Stimulated activated CD4-positive, alpha-beta T cell treated with anti-CD3 and anti-CD28 coated beads, Interleukin-15, amount 100 ng/mL, for 48 hours (primary cell): ENCODE data around the gene AP5B1.

Experiments
- DNase-seq, 2 donors: peaks; one replicate each; pipeline ENCODE4 v3.0.0-alpha.2; 2020; ENCODE audit warnings: low read depth in 2 of 2

The AP5B1 gene, protein sequence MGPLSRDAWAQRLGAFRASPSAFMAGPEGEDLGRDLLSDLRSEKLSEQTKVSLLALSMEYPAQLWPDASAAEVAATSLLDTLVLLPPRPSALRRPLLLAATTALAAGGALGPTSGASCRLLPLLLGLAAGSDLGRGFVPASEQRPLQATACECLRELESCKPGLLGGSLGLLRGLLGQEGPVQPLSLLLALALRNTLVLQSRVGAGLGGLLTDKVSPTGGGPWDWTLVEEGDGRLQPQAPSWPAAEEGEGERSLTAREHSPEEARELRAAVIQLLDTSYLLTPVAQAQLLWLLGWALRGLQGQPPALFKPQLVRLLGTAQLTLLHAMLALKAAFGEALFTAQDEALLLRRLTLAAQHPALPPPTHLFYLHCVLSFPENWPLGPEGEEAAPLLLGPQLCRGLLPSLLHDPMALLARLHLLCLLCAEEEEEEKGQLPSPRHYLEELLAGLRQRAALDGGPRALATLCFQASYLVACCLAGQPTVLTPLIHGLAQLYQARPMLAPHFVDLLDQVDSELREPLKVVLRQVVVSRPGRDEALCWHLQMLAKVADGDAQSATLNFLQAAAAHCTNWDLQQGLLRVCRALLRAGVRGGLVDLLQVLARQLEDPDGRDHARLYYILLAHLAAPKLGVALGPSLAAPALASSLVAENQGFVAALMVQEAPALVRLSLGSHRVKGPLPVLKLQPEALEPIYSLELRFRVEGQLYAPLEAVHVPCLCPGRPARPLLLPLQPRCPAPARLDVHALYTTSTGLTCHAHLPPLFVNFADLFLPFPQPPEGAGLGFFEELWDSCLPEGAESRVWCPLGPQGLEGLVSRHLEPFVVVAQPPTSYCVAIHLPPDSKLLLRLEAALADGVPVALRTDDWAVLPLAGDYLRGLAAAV

DNA sequence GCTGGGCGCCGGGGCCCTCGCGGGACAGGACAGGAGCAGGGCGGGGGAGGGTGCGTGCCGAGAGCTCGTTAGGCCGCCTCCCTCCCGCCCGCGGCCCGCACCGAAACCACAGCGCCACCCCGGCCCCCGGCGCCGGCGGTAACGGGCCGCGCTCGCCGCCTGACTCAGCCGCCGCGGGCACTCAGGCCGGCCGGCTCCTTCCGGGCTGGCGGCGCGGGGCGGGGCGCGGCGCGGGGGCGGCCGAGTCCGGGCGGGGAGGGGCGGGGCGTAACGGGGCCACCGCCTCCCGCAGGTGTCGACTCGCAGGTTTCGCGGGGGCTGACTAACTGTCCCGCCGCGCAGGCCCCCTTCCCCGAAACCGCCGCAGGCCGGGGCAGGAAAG lies at the start of gene AP5B1:
AP5B1 (minus strand) TSS at position 207 of the 382 bp plus-strand sequence. CDS start 385 bp downstream, outside the sequence.
- peak; percentile 33 to 72 for DNase-seq

DNA sequence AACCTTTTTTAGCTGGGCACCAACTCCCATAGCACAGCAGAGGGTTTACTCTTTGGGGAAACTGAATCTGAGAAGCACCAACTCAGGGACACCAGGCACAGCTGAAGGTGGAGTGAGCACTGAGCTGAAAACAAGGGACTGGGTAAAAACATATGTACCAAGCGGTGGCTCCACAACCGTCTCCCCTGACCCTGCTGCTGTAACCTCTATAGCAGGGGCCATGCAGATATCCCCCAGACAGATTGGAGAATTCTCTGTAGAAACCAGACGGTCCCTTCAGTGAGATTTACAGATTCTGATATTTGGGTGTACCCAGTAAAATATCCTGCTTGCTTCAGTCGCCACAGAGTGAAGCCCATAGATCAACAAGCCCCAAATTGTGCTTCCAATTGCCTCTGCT lies 48.7 kb upstream of the AP5B1 start:
- no peak for DNase-seq

DNA sequence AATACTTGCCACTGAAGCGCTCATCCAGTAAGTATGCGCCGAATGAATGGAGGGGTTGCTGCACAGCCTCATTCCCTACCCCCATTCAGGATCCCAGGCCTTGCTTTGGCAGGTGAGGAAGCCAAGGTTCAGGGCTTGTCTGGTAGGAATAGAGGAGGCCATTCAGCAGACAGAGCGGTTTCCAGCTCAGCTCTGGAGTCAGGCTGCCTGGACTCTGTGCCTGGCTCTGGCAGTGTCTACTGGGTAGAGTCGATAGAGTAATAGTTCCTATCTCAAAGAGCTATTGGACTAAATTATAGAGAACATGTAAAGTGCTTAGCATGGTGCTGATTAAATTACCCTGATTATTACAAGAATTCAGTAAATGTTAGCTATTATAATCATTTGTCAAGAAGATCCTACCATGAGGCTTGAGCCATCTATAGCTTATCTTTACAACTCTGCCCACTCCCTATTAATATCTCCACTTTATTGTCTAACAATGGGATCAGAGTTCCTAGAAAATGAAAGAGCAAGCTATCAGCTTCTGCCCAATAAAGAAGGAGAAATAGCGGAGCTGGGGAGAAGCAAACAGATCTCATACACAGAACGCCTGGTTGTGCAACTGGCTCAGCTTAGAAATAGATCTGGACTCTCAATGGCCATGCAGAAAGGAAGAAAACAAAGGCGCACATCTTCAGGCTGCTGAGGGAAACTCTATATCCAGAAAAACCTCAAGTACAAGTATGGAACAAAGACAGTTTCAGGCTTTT lies 46.4 kb upstream of the AP5B1 start:
- DNase-seq: no peak

DNA sequence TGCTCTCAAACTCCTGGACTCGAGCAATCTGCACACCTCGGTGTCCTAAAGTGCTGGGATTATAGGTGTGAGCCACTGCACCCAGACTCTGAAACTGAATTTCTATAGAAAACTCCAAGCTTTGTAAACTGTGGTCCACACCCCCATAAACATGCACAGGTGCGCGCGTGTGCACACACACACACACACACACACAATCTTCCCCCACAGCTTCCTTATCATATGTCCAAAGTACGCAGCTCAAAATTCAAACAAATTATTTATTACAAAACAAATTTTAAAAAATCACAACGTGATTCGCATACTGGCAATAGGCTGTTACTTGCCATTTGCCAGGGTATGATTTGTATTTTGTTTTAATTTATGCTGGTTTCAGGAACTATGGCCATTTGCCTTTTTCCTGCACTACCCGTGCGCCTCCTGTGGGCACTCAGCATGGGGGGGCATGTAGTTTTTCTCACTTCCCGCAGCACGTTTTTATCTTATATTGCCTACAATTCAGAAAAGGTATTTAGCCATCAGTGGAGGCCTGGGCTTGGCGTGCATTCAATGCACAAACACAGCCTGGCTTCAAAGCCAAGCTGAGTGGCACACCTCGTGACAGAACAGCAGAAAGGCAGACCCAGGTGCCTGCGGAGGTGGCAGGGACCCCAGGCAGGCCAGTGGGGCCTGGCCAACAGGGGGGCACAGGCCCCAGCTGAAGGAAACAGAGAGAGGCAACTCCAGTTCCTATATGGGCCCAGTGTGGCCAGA lies 42.2 kb upstream of the AP5B1 start:
- no peak for DNase-seq

DNA sequence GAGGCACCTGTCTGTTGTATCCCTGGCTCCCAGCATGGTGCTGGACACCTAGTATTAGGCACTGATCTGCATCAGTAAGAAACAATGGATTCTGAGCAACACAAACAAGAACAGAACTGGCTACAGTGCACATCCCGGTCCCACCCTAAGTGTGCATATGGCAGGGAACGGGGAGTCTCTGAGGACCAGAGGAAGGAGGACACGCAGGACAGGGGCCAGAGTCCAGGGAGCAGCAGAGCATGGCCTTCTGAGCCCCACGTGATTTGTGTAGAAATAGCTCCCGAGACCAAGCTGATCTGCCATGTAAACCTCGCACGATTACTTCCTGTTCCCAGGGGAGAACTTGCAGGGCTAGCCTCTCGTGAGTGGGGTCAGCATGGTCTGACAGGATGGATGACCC lies 40.3 kb upstream of the AP5B1 start:
- DNase-seq: no peak

DNA sequence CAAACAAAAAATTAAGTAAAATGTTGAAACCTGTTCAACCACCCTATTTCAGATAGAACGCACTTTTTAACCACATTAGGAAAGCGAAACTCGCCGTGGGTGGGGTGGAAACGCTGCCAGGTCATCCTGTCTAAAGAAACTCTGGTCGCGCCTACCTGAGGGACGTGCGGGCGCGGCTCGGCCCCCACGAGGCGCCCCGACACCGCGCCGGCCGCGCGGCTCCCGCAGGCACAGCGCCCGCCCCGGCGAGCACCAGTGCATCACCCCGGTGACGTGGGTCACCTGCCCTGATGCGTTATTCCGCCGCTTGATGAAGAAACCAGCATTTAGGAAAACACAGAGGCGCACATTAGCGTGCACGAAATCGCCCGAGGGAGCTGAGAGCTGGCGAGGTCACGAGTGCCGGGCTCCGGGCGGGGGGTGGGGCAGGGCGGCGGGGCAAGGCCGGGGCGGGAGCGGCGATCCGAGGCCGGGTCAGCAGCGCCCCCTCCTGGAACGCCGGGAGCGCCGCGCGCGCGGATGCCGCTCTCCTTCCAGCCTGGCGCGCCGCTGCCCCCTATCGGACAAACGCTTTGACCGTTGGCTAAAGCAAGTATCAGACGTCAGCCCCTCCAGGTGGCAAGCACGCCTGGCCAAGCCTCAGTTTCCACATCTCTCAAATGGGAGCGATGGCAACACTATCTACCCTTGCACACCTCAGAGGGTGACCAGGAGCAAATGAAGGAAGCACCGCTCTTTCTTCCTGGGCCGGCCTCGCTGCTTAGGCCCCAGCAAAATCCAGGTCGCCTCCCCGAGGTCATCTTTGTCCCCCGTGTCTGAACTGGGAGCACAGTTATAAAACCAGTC lies 37.3 kb upstream of the AP5B1 start:
- DNase-seq: peak; percentile 85 to 93

DNA sequence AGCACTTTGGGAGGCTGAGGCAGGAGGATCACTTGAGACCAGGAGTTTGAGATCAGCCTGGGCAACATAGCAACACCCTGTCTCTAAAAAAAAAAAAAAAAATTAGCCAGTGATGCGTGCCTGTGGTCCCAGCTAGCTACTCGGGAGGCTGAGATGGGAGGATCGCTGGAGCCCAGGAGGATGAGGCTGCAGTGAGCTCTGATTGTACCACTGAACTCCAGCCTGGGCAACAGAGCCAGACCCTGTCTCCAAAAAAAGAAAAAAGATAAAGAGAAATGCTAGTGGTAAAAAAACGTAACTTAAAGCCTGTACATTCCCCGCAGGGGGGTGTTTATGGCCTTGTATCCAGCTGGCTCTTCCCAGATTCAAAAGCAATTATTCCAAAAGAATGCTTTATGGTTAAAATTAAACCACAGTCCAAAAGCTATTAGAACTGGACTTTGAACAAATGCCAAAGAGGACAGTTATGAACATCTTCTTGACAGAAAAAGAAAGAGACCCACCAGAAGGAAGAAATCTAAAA lies 36.6 kb upstream of the AP5B1 start:
- no peak for DNase-seq

DNA sequence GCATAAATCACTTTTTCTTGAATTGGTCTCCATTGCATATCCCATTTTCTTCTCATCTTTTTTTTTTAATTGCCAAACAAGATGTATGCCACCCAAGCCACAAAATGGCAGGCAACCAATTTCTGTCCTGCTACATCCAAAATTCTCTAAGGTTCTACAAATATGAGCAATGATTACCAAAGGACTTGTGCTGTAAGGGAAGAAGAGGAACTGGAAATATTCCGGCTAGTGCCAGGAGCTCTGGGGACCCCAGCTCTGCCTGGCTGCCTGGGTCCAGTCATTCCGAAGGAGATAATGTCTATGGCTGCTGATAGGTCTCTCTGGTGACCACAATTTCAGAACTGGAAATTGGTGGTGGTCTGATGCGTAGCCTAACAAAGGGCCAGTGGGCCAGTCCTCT lies 35.9 kb upstream of the AP5B1 start:
- no peak for DNase-seq

DNA sequence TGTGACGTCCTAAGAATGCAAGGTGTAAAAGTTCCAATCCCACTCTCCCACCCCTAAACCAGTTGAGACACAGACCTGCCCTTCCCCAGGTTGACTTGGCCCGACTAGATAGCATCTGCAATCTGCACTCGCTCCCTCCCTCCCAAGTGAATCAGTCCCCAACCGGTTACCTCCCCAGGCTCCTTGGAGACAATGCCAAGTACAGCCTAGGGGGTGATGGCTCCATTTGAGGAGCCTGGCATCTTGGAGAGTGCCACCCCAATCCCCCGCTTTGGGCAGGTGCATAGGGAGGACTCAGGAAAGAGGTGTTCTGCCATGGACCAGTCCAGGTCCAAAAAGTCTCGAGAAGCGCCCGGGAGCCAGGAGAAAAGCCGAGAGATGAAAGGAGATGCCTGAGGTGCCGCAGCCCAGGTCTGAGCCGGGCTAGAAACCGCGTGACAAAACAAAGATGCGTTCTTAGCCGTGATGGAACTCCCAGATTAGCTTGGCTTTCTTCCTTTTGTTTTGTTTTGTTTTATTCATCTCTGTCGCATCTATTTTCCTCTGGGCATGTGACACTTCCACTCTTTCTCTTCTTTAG lies 34.3 kb upstream of the AP5B1 start:
- DNase-seq: no peak

DNA sequence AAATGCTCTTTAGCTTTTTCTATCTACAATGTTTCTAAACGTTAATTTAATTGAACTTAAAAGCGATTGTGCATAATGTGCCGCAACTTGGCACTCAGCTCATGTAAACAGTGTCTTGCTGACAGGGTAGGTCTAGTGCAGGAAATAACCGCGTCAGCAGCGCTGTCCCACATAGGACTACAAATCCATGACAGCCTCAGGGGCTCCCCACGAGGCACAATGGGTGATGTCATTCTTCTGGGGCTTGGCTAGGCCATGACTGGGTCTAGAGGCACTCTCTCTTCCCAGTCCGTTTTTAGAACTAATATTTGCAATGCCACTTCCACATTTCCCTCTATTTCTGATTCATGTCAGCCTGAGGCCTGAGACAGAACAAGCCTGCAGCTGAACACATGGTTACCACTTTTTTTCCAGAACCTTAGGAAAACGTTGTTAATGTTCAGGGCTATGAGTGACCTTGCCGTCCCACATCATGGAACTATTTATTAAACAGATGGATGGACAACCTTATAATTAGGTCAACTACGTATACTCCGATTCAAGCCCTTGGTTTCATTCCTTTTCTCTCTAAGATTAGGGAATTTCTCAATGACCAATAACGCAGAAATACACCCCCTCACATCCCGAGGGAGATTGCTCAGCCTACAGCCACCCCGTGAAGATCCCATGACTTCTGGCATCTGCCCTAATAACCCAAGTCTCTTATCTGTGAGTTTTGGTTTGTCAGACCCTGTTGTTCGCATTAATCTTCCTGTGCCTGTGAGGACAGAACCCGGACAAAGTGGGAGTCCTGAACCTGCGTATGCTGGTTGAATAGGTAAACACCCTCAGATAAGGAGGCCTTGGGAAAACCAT lies 33.6 kb upstream of the AP5B1 start:
- DNase-seq: no peak

DNA sequence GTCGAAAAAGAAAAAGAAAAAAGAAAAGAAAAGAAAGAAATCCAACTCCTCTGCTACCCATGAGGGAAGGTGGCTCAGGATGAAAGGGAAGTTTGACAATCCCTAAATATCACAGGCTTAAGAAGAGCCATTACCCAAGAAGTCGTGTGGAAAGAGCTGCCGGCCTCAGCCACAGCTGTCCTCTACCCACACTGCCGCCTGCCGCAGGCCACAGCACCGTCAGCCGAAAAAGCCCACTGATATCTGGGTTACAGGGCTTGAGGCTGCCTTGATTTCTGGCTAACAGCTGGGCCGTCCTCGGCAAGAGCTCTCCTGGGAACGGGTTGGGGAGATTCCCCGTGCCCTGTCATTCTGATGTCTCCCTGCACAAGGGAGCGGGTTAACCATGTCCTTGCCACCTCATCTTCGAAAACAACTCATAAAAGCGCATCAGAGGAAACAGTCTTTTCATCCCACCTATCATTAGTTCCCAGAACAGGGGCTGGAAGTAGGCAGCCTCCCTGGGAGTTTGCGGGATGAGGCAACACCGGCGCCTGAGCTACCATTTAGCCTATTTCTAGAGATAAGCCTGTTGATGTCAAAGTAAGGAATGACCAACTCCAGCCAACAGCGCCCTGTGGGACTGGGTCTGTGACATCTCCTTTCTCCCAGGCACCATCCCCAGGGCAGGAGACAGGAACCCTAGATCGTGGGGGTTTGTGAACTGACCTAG lies 31.1 kb upstream of the AP5B1 start:
- DNase-seq: no peak

DNA sequence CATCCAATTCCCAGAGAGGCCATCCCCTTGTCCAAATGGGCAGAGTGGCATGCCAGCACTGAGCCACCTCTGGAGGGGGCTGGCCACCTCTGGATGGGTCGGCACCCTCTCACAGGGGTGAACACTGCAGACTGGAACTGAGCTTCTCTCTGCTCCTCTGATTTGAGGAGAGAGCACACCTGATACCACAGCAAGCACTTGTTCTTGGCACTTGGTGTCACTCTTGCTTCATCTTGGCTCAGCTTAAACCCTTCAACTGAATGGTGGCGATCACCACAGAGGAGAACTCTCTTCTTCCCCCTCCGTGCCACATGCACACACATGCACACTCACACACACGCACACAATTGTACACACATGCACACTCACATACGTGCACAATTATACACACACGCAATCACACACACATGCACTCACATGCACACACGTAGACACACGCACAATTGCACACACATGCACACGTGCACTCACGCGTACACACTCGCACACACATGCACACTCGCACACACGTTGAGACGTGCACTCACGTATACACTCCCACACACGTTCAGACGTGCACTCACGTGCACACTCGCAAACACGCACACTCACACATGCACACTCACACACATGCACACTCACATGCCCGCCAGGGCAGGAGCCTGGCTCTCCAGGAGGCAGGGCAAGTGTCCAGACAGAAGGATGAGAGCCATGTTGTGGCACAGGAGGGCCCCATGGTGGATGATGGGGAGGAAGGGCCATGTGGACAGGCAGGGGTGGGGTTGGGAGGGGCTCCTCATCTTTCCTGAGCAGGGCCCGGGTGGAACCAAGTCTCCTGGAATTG lies 29.5 kb upstream of the AP5B1 start:
- DNase-seq: no peak

DNA sequence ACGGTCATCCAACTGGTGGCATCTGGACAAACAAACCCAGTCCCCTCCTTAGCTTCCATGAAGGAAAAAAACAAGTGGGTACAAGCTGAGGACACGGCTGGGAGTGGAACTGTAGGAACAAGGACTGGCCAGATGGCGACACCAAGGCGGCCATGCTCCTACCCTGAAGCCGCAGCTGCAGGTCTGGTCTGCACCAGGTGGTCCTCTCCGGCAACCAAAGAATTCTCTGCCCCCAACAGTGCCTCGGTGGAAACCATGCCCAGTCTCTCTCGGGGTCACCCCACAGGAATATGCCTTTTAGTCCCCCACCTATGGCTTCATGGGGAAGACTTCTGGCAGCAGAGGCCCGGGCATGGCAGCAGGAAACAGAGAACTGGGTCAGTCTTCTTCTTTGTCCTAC lies 28.7 kb upstream of the AP5B1 start:
- no peak for DNase-seq

DNA sequence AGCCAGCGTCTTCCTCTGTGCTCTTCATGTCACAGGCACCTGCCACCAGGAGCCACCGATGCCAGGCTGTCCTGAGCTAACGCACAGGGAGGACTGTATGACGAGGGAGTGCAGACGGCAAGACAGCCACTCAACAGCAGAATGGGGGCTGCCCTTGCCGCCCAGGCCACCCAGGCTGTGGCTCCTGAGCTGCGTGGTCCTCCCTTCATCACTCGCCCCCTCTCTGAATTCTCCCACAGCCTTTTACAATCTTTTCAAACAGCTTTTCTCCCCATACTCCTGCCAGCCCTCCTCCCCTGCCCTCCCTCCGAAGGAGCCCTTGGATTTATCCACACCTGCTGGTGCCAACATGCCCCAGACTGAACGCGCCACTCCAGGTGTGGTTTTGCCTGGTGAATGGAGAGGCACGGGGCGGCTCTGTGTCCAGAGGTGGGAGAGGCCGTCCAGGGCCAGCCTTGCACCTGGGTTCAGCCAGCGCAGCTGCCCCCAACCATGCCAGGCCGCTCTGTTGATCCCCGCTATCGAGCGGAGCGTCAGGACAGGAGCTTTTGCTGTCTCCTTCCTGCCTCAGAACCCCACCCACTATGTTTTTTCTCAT lies 28.1 kb upstream of the AP5B1 start:
- no peak for DNase-seq

DNA sequence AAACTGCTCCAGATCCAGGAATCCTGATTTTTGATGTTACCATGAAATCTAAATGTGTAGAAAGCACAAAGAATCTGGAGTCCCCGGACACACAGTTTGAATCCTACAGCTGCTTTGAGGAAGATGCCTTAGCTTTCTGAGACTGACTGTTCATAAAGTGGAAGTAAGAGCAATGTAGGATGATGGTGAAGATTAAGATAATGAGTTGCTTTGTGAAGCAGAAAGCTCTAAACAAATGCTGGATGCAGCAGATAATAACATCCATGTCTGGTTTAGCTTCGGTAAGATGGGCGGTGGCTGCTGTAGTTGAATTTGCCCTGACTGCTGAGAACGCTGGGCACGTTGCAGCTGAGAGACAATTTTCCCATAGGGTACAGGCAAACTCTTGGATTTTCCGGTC lies 26.2 kb upstream of the AP5B1 start:
- DNase-seq: no peak

DNA sequence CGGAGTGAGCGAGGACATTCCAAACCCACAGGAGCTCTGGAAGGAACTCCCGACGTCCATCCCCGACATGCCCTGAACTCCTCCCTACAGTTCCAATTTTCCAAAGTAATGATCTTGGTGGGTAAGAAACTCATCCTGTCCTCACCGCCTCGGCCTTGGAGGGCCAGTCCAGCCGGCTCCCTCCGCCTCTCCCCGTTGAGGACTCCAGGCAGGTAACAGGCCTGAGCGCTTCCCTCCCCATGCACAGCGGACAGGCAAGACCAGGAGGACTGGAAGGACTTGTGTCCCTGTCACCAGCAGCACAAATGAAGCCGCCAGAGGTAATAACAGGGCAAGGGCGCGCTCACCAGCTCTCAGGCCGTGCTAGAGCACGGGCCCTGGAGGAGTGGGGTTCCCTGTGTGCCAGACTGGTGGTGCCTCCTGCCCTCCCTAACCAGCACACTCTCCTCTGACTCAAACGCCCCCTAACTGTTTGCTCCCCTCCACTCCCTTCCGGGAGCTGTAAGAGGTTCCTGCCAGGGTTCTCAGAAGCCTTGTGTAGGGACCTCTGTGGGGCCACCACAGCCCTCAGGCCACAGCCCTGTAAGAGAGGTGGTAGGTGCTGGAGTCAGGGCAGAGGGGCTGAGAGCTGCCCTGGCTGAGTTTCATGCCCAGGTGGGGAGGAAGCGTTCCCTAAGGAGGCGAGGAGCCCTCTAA lies 23.2 kb upstream of the AP5B1 start:
- DNase-seq: no peak
